CD4-positive, CD25-positive, alpha-beta regulatory T cell (primary cell): ENCODE results near the gene TMEM260. TPM values are rescaled to one million over a fixed set of nuclear protein-coding genes. Genes with fewer than 3 reads are reported as not detected.

Experiments used
- ATAC-seq, 2 donors: fragments of 150-1000 bp; cut with Tn5 transposase; one replicate each; pipeline ENCODE4 v1.10.0; 2021; ENCODE audit warnings: low read depth in 2 of 2, moderate number of reproducible peaks in 2 of 2, moderate library complexity in 1 of 2
- DNase-seq, 3 donors: peaks; one replicate each; pipeline versions ENCODE4 v3.0.0 to v3.0.0-alpha.2; 2012 to 2022; ENCODE audit warnings: mixed read lengths in 1 of 3
- H3K27ac ChIP-seq: one replicate; pipeline ENCODE4 v1.7.0; 2013; ENCODE audit warnings: mild to moderate bottlenecking, low read length; ENCODE audit not compliant: insufficient read depth, poor library complexity, severe bottlenecking
- H3K27me3 ChIP-seq: one replicate; pipeline ENCODE4 v1.7.0; 2013; ENCODE audit warnings: low read length; ENCODE audit not compliant: control insufficient read depth, insufficient read depth
- H3K36me3 ChIP-seq: one replicate; pipeline ENCODE4 v1.7.0; 2013; ENCODE audit warnings: mild to moderate bottlenecking, low read length, moderate library complexity; ENCODE audit not compliant: control insufficient read depth, insufficient read depth
- H3K4me1 ChIP-seq: 2 replicates; pipeline ENCODE4 v1.7.0; 2013; ENCODE audit warnings: mild to moderate bottlenecking, low read length; ENCODE audit not compliant: insufficient read depth, control insufficient read depth, poor library complexity, severe bottlenecking
- H3K4me3 ChIP-seq: one replicate; pipeline ENCODE4 v1.7.0; 2013; ENCODE audit warnings: low read depth, mild to moderate bottlenecking, low read length, moderate library complexity
- H3K9me3 ChIP-seq, 2 experiments: 1 replicate in 1 of 2; 2 replicates in 1 of 2; pipeline ENCODE4 v1.7.0; 2013; ENCODE audit warnings: low read length in 2 of 2, mild to moderate bottlenecking in 1 of 2, moderate library complexity in 1 of 2; ENCODE audit not compliant: control insufficient read depth in 2 of 2
- H3K27ac Mint-ChIP-seq, 3 donors: one replicate each; pipeline ENCODE4 v1.8.0; 2020 to 2022; ENCODE audit warnings: mild to moderate bottlenecking in 3 of 3, mixed read lengths in 3 of 3, moderate library complexity in 2 of 3
- H3K27me3 Mint-ChIP-seq: one replicate; pipeline ENCODE4 v1.8.0; 2022; ENCODE audit warnings: mild to moderate bottlenecking, mixed read lengths
- H3K36me3 Mint-ChIP-seq: one replicate; pipeline ENCODE4 v1.8.0; 2020; ENCODE audit warnings: mixed read lengths
- H3K4me1 Mint-ChIP-seq, 4 donors: one replicate each; pipeline ENCODE4 v1.8.0; 2020 to 2022; ENCODE audit warnings: mixed read lengths in 4 of 4, mild to moderate bottlenecking in 1 of 4
- H3K4me3 Mint-ChIP-seq, 4 donors: one replicate each; pipeline ENCODE4 v1.8.0; 2020 to 2022; ENCODE audit warnings: mild to moderate bottlenecking in 4 of 4, mixed read lengths in 4 of 4, moderate library complexity in 3 of 4
- H3K9me3 Mint-ChIP-seq, 7 donors: one replicate each; pipeline ENCODE4 v1.8.0; 2020 to 2022; ENCODE audit warnings: mixed read lengths in 7 of 7, mild to moderate bottlenecking in 3 of 7, moderate library complexity in 2 of 7
- polyA plus RNA-seq, 4 donors: library from polyadenylated mRNA; unstranded; fragments of 300-500 nt; fragmentation: Illumina TruSeq; gene quantifications; one replicate each; pipeline ENCODE4 v1.2.3, GENCODE V29; 2021
- total RNA-seq: library from RNA; stranded (reverse); gene quantifications from one replicate; pipeline ENCODE4 v1.2.3, GENCODE V29; 2022

TMEM260 gene
- total and polyA plus RNA-seq, 5 donors from 2014 or later = 10.3 to 29.0 (median 11.6) TPM

GRCh38 chr14:56647493-56647892 is 67.9 kb downstream of the TMEM260 start:
- Mint-ChIP-seq H3K4me1 (no peaks in the 10 kb centered on the region), H3K36me3 (peaks cover 24% of the 10 kb centered on the region), H3K9me3 (peaks cover 0 to 1% (median 0%) of the 10 kb centered on the region in 7 donors), H3K27me3 (no peaks in the 10 kb centered on the region), H3K4me3 (no peak overlapping the region), H3K27ac (no peak overlapping the region)
- no peak for DNase-seq
- Histone ChIP-seq H3K9me3 (no peaks in the 10 kb centered on the region), H3K4me1 (no peaks in the 10 kb centered on the region), H3K36me3 (peaks cover 12% of the 10 kb centered on the region), H3K27ac (no peak overlapping the region), H3K27me3 (no peaks in the 10 kb centered on the region), H3K4me3 (no peak overlapping the region)
- ATAC-seq = no peak

GRCh38 chr14:56648508-56649301 is 69.1 kb downstream of the TMEM260 start:
- DNase-seq (no peak), ATAC-seq (no peak)
- Histone ChIP-seq H3K9me3 (no peaks in the 10 kb centered on the region), H3K4me3 (no peak overlapping the region), H3K27me3 (no peaks in the 10 kb centered on the region), H3K27ac (no peak overlapping the region), H3K36me3 (peaks cover 12% of the 10 kb centered on the region), H3K4me1 (no peaks in the 10 kb centered on the region)
- Mint-ChIP-seq H3K4me3 (no peak overlapping the region), H3K4me1 (no peaks in the 10 kb centered on the region), H3K27ac (no peak overlapping the region), H3K9me3 (peaks cover 0 to 1% (median 0%) of the 10 kb centered on the region in 7 donors), H3K36me3 (peaks cover 24% of the 10 kb centered on the region), H3K27me3 (no peaks in the 10 kb centered on the region)

GRCh38 chr14:56649382-56649781 is 69.8 kb downstream of the TMEM260 start:
- H3K4me1 ChIP-seq = no peaks in the 10 kb centered on the region
- no peaks in the 10 kb centered on the region for H3K27me3 Mint-ChIP-seq
- H3K4me3 Mint-ChIP-seq = no peak overlapping the region
- peaks cover 12% of the 10 kb centered on the region for H3K36me3 ChIP-seq
- peaks cover 0 to 1% (median 0%) of the 10 kb centered on the region in 7 donors for H3K9me3 Mint-ChIP-seq
- no peak overlapping the region for H3K4me3 ChIP-seq
- ATAC-seq (no peak), DNase-seq (no peak)
- peaks cover 24% of the 10 kb centered on the region for H3K36me3 Mint-ChIP-seq
- no peaks in the 10 kb centered on the region for H3K27me3 ChIP-seq
- H3K9me3 ChIP-seq = no peaks in the 10 kb centered on the region
- no peak overlapping the region for H3K27ac ChIP-seq
- H3K27ac Mint-ChIP-seq = no peak overlapping the region
- no peaks in the 10 kb centered on the region for H3K4me1 Mint-ChIP-seq

GRCh38 chr14:56650048-56650447 is 70.5 kb downstream of the TMEM260 start:
- peaks cover 24% of the 10 kb centered on the region for H3K36me3 Mint-ChIP-seq
- ATAC-seq = no peak

GRCh38 chr14:56650979-56651378 is 71.4 kb downstream of the TMEM260 start:
- H3K36me3 ChIP-seq = peaks cover 12% of the 10 kb centered on the region
- no peak for ATAC-seq
- H3K4me3 ChIP-seq = no peak overlapping the region
- Mint-ChIP-seq H3K27ac (no peak overlapping the region), H3K4me1 (no peaks in the 10 kb centered on the region), H3K9me3 (no peaks in the 10 kb centered on the region), H3K27me3 (no peaks in the 10 kb centered on the region), H3K4me3 (no peak overlapping the region), H3K36me3 (peaks cover 22% of the 10 kb centered on the region)
- no peaks in the 10 kb centered on the region for H3K4me1 ChIP-seq
- no peaks in the 10 kb centered on the region for H3K27me3 ChIP-seq
- DNase-seq = no peak
- no peaks in the 10 kb centered on the region for H3K9me3 ChIP-seq
- H3K27ac ChIP-seq = no peak overlapping the region

More at GRCh38 chr14:56650048-56650447, 70.5 kb downstream of the TMEM260 start:
- Mint-ChIP-seq H3K9me3 (no peaks in the 10 kb centered on the region), H3K4me3 (no peak overlapping the region), H3K4me1 (no peaks in the 10 kb centered on the region), H3K27me3 (no peaks in the 10 kb centered on the region), H3K27ac (no peak overlapping the region)
- Histone ChIP-seq H3K36me3 (peaks cover 12% of the 10 kb centered on the region), H3K9me3 (no peaks in the 10 kb centered on the region), H3K27me3 (no peaks in the 10 kb centered on the region), H3K4me3 (no peak overlapping the region), H3K27ac (no peak overlapping the region), H3K4me1 (no peaks in the 10 kb centered on the region)
- no peak for DNase-seq

GRCh38 chr14:56657604-56658003 is 78.0 kb downstream of the TMEM260 start:
- Histone ChIP-seq H3K4me3 (no peak overlapping the region), H3K9me3 (no peaks in the 10 kb centered on the region), H3K27me3 (no peaks in the 10 kb centered on the region), H3K4me1 (no peaks in the 10 kb centered on the region), H3K36me3 (no peaks in the 10 kb centered on the region), H3K27ac (no peak overlapping the region)
- ATAC-seq (no peak), DNase-seq (no peak)
- Mint-ChIP-seq H3K27ac (no peak overlapping the region), H3K4me3 (no peak overlapping the region), H3K9me3 (peaks cover 0 to 1% (median 0%) of the 10 kb centered on the region in 7 donors), H3K36me3 (no peaks in the 10 kb centered on the region), H3K27me3 (no peaks in the 10 kb centered on the region), H3K4me1 (no peaks in the 10 kb centered on the region)

GRCh38 chr14:56659378-56659777 is 79.8 kb downstream of the TMEM260 start:
- DNase-seq (no peak), ATAC-seq (no peak)
- H3K36me3 Mint-ChIP-seq = peaks cover 4% of the 10 kb centered on the region
- Histone ChIP-seq H3K9me3 (no peaks in the 10 kb centered on the region), H3K27me3 (no peaks in the 10 kb centered on the region), H3K27ac (no peak overlapping the region), H3K36me3 (no peaks in the 10 kb centered on the region), H3K4me1 (no peaks in the 10 kb centered on the region), H3K4me3 (no peak overlapping the region)
- H3K4me3 Mint-ChIP-seq = no peak overlapping the region
- peaks cover 0 to 1% (median 0%) of the 10 kb centered on the region in 7 donors for H3K9me3 Mint-ChIP-seq
- no peaks in the 10 kb centered on the region for H3K4me1 Mint-ChIP-seq
- no peaks in the 10 kb centered on the region for H3K27me3 Mint-ChIP-seq
- H3K27ac Mint-ChIP-seq = no peak overlapping the region

- Histone ChIP-seq H3K27me3 (no peaks in the 10 kb centered on the region), H3K4me1 (no peaks in the 10 kb centered on the region), H3K27ac (no peak overlapping the region), H3K36me3 (no peaks in the 10 kb centered on the region), H3K9me3 (no peaks in the 10 kb centered on the region), H3K4me3 (no peak overlapping the region)
- DNase-seq = peak in 2 of 3 donors; percentile 1 to 28
- H3K27me3 Mint-ChIP-seq = no peaks in the 10 kb centered on the region
- H3K4me3 Mint-ChIP-seq = no peak overlapping the region
- H3K36me3 Mint-ChIP-seq = peaks cover 4% of the 10 kb centered on the region
- no peak overlapping the region for H3K27ac Mint-ChIP-seq
- ATAC-seq = no peak
- peaks cover 0 to 3% (median 1%) of the 10 kb centered on the region in 7 donors for H3K9me3 Mint-ChIP-seq
- H3K4me1 Mint-ChIP-seq = no peaks in the 10 kb centered on the region
Observed at GRCh38 chr14:56659964-56660551, 80.5 kb downstream of the TMEM260 start.
